Activated naive CD8-positive, alpha-beta T cell treated with anti-CD3 and anti-CD28 coated beads, Interleukin-2, amount 50 U/mL, for 24 hours (primary cell): ENCODE data around the gene CPEB1.

Experiments used
- ATAC-seq: fragments of 150-1000 bp; cut with Tn5 transposase; one replicate; pipeline ENCODE4 v1.10.0; 2021
- DNase-seq: peaks from one replicate; pipeline ENCODE4 v3.0.0; 2021
- H3K27ac Mint-ChIP-seq: one replicate; pipeline ENCODE4 v1.8.0; 2021; ENCODE audit warnings: mild to moderate bottlenecking, mixed read lengths
- H3K27me3 Mint-ChIP-seq: one replicate; pipeline ENCODE4 v1.8.0; 2021; ENCODE audit warnings: mixed read lengths
- H3K36me3 Mint-ChIP-seq: one replicate; pipeline ENCODE4 v1.8.0; 2021; ENCODE audit warnings: low read depth, mixed read lengths
- H3K4me1 Mint-ChIP-seq: one replicate; pipeline ENCODE4 v1.8.0; 2021; ENCODE audit warnings: mixed read lengths
- H3K4me3 Mint-ChIP-seq: one replicate; pipeline ENCODE4 v1.8.0; 2021; ENCODE audit warnings: mild to moderate bottlenecking, moderate library complexity, mixed read lengths
- H3K9me3 Mint-ChIP-seq: one replicate; pipeline ENCODE4 v1.8.0; 2021; ENCODE audit warnings: mixed read lengths

The CPEB1 gene

DNA sequence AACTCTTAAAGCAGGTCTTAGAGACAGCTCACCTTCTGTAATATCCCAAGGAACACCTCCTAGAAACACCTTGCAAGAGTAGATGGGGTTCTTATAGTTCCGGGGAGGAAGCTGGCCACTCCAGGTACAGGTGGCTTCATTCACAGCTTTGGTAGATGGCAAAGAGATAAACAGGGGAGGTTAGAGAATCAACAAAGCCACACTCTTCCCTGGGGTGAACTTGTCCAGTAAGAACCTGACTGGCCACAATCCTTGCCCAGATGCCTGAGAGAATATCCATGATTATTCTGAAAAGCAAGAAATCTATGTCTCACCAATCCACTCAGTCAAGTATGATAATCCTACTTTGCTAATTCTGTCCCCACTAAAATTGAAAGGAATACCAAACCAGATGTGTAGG is 93.3 kb downstream of the CPEB1 start:
- Mint-ChIP-seq H3K27me3 (no peaks in the 10 kb centered on the region), H3K4me1 (peaks cover 4% of the 10 kb centered on the region), H3K9me3 (no peaks in the 10 kb centered on the region), H3K36me3 (no peaks in the 10 kb centered on the region), H3K4me3 (no peak overlapping the region), H3K27ac (no peak overlapping the region)
- ATAC-seq (no peak), DNase-seq (no peak)

DNA sequence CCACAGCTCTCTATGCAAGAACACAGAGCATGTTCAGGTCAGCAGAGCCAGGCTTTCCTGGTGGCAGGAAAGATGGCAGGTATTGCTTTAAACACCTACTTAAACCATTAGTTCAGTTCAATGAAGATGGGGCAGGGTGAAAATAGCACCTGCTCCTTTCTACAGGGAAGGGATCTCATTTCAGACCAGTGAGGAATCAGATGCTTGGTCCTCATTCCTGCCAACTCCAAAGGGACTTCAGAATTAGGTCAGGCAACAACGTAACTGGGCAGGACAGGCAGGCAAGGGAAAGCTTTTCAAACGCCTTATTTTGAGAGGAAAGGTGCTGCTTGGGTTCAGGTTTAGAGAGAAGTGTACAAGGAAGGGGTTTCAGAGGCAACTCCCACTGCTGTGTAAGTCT is 94.3 kb downstream of the CPEB1 start:
- H3K4me1 Mint-ChIP-seq: peaks cover 10% of the 10 kb centered on the region
- ATAC-seq: no peak
- no peaks in the 10 kb centered on the region for H3K27me3 Mint-ChIP-seq
- DNase-seq: no peak
- no peaks in the 10 kb centered on the region for H3K36me3 Mint-ChIP-seq
- H3K9me3 Mint-ChIP-seq: no peaks in the 10 kb centered on the region
- no peak overlapping the region for H3K4me3 Mint-ChIP-seq
- no peak overlapping the region for H3K27ac Mint-ChIP-seq

DNA sequence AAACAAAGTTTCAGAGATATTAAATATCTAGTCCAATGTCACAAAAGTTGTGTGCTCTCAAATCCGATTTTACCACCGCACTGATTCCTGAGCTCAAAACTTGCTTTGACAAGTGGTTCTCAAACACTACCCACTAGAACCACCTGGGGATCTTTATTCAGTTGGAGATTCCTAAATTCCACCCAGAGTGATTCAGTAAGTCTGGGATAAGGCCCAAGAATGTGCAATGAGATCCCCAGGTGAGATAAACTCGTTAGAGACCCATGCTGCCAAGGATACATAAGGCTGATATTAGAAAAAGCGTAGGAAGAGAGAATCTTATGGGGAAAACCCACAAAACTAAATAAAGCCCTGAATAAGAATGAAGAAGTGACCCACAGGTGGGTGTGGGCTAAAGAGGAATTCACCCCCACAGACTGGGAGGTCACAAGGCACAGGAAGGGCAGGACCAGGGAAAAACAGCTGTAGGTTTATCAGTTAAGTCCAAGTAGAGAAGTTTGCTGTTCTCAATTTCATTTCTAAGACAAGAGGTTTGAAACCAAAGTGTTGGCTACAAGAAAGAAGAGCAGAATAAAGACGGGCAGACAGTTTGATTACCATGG is 95.4 kb downstream of the CPEB1 start:
- ATAC-seq (no peak), DNase-seq (no peak)
- H3K27ac Mint-ChIP-seq: no peak overlapping the region
- no peaks in the 10 kb centered on the region for H3K36me3 Mint-ChIP-seq
- no peak overlapping the region for H3K4me3 Mint-ChIP-seq
- H3K27me3 Mint-ChIP-seq: no peaks in the 10 kb centered on the region
- peaks cover 10% of the 10 kb centered on the region for H3K4me1 Mint-ChIP-seq
- H3K9me3 Mint-ChIP-seq: no peaks in the 10 kb centered on the region

DNA sequence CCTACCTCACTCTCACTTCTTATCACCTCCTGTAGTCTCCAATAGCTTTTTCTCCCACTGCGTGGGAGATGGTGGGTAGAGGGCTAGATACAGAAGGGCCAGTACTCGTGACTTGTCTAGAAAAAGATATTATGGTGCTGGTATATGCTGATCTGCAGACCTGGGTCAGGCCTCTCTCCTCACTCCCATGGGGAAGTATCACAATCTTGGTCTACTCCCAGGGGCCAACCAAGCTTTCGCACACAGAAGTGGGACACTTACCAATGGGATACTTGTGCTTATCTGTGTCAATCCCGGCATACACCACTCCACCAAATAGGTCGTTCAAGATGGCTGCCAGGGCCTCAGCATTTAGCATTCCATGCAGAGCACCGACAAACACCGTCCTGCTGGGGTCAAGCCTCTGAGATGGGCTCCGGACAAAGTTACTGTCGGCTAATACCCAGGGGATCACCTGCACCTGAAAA is 97.9 kb downstream of the CPEB1 start:
- Mint-ChIP-seq H3K27ac (no peak overlapping the region), H3K36me3 (no peaks in the 10 kb centered on the region), H3K9me3 (no peaks in the 10 kb centered on the region), H3K27me3 (peaks cover 3% of the 10 kb centered on the region), H3K4me1 (peaks cover 10% of the 10 kb centered on the region), H3K4me3 (no peak overlapping the region)
- DNase-seq (no peak), ATAC-seq (no peak)

DNA sequence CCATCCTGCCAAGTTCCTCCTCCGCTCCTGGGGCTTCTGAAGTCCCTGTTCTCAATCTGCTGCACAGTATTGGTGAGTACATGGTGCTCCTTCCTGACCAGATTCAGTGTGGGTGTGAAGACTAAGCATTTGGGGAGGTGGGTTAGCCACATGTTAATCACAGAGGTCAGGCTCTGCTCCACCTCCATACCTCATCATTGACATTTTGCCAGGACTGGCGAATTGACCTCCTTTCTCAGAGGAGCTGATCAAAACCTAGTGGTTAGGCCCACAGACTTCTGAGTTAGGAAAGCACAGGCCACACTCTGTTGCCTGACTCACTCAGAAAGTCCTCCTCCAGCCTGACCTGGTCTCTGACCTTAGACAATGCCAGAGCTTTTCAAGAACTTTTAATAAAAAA is 98.5 kb downstream of the CPEB1 start:
- Mint-ChIP-seq H3K27ac (peak overlapping the region; percentile 57), H3K4me3 (no peak overlapping the region), H3K27me3 (peaks cover 3% of the 10 kb centered on the region), H3K4me1 (peaks cover 10% of the 10 kb centered on the region), H3K9me3 (no peaks in the 10 kb centered on the region), H3K36me3 (no peaks in the 10 kb centered on the region)
- ATAC-seq (peak; percentile 93), DNase-seq (peak; percentile 39)

DNA sequence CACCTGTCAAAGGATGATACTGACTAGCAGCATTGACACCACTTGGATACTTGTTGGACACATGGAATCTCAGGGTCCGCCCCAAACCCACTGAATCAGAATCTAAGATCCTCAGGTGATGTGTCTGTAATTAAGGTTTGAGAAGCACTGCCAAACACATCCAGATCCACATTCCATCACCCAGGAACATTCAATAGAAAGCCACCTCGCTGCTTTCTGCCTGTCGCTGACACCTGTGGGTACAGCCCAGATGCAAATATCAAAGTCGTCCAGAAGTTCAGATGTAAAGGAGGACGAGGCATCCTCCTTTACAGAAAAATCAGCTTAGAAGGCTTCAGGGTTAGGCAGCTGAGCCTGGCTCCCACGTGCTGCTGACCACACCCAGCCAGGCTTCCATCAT is 101.7 kb downstream of the CPEB1 start:
- Mint-ChIP-seq H3K36me3 (peaks cover 8% of the 10 kb centered on the region), H3K9me3 (no peaks in the 10 kb centered on the region), H3K27me3 (peaks cover 3% of the 10 kb centered on the region), H3K27ac (no peak overlapping the region), H3K4me3 (no peak overlapping the region), H3K4me1 (peaks cover 19% of the 10 kb centered on the region)
- no peak for DNase-seq
- ATAC-seq: no peak

DNA sequence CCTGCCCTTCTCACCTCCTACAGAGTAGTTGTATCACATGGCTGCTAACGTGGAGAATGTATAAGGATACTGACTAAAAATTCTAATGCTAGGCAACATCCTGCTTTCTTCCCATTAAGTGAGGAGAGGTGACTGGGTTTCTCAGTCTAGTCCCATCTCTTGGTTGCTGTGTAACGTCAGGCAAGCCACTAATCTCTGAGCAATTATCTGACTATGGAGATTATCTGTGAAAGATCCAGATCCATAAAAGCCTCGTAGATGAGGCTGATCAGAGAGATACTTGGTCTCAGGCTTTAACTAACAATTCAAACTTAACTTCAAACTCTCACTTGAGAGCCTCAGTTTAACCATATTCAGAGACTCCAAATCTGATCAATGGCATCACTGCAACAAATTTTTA is 102.2 kb downstream of the CPEB1 start:
- no peak for DNase-seq
- Mint-ChIP-seq H3K27me3 (peaks cover 3% of the 10 kb centered on the region), H3K27ac (no peak overlapping the region), H3K9me3 (no peaks in the 10 kb centered on the region), H3K36me3 (peaks cover 11% of the 10 kb centered on the region), H3K4me1 (peaks cover 19% of the 10 kb centered on the region), H3K4me3 (no peak overlapping the region)
- ATAC-seq: no peak

DNA sequence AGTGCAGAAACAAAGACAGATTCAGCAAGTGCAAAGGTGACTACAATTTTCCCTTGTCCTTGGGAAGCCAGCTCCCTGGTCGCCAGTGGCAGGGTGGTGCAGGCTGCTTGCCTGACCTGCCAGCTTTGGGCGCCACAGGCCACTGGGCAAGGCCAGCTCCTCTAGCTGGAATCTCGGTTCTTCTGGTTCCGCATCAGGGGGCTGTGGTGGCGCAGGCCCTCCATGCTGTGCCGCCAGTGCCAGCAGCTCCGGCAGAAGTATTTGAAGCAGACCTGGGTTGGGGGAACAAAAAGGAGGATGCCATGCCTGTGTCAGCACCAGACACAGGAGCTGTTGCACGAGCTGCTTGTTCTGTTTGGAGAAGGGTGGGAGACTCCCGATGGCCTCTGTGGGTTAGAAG is 102.7 kb downstream of the CPEB1 start:
- Mint-ChIP-seq H3K4me1 (peaks cover 19% of the 10 kb centered on the region), H3K4me3 (no peak overlapping the region), H3K9me3 (no peaks in the 10 kb centered on the region), H3K36me3 (peaks cover 17% of the 10 kb centered on the region), H3K27ac (no peak overlapping the region), H3K27me3 (peaks cover 3% of the 10 kb centered on the region)
- ATAC-seq: no peak
- DNase-seq: no peak

DNA sequence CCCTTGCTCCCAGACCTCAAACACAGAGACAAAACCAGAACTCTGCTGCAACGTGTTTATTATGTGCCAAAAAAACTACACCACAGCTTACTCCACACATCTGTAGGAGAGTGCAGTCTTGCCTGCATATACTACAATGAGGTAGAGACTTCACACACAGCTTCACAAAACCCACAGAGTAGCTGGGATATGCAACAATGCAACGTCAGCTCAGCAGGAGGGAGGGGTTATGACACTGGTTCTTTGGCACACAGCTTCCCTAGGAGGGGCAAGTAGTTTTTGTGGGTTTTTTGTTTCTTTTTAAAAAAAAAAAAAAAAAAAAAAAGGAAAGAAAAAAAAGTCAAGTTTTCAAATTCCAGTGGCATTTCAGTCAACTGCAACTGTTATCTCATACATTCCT is 104.0 kb downstream of the CPEB1 start:
- peaks cover 20% of the 10 kb centered on the region for H3K4me1 Mint-ChIP-seq
- H3K27ac Mint-ChIP-seq: no peak overlapping the region
- DNase-seq (no peak), ATAC-seq (no peak)
- no peak overlapping the region for H3K4me3 Mint-ChIP-seq
- no peaks in the 10 kb centered on the region for H3K9me3 Mint-ChIP-seq
- peaks cover 3% of the 10 kb centered on the region for H3K27me3 Mint-ChIP-seq
- H3K36me3 Mint-ChIP-seq: peaks cover 29% of the 10 kb centered on the region

DNA sequence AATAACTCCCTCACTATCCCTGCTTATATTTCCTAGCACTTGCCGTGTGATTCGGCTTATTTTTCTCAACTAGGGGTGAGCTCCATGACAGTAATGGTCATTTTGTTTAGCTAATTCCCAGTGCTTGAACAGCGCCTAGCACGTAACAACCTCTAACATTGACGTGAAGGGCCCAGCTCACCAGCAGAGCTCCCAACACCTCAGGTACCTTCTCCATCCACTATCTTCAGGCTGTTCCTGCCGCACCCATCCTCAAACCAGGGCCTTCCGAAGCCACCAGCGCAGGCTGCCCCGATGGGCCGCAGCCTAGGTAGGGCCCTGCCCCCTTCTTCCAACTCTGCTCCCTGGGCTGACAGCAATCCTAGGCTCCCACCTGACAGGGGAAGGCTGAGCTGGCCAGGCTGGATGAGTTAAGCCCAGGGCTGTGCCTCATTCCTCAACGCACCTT is 106.2 kb downstream of the CPEB1 start:
- peaks cover 39% of the 10 kb centered on the region for H3K4me1 Mint-ChIP-seq
- peak overlapping the region; percentile 98 for H3K4me3 Mint-ChIP-seq
- no peak for DNase-seq
- H3K27ac Mint-ChIP-seq: peak overlapping the region; percentile 96
- H3K36me3 Mint-ChIP-seq: peaks cover 51% of the 10 kb centered on the region
- H3K27me3 Mint-ChIP-seq: no peaks in the 10 kb centered on the region
- no peaks in the 10 kb centered on the region for H3K9me3 Mint-ChIP-seq
- ATAC-seq: no peak

DNA sequence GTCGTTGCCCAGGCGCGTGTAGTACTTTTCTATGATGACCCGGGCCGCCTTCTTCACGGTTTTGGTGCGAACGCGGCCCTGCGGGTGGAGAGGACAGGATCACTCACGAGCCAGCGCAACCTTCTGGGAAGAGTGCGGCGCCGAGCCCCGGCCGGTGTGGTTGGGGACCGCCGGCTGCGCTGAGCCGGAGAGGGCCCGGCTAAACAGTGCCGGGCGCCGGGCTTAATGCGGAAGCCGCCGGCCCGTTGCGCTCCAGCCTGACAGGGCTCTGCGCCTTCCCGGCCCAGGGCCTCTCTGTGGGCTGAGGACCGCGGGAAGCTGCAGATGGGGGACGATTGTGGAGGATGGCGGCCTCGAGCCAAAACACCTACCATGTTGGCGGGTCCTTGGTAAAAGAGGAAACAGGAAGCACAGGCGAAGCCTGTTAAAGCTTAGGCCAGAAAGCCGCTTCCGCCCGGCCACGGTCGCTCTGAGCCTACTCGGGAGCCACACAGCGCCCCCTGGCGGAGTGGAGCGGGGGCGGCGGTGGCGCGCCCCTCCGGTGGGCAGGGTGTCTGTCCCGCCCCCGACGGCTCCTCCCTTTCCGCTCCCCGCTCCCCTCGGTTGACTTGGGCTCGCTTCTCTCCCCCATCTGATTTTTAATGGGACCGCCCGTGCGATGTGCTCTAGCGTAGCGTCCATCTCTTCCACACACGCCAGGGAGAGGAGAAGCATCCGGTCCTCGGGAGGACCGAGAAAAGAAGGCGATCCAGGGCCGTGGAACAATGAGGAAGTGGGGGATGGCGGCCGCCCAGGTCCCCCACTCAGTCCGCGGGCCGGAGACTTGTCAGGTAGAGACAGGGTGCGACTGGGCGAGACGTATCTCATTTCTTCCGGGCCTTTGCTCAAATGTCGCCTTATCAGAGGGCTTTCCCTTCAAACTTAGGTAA is 106.8 kb downstream of the CPEB1 start, which contains the start of gene RPS17:
TSS of gene RPS17 (minus strand) at position 403 of the 929 bp plus-strand sequence. CDS start at position 374, 29 bp downstream.
- Mint-ChIP-seq H3K36me3 (peaks cover 57% of the 10 kb centered on the region), H3K27me3 (no peaks in the 10 kb centered on the region), H3K4me1 (peaks cover 39% of the 10 kb centered on the region), H3K9me3 (no peaks in the 10 kb centered on the region), H3K4me3 (peak within 1 kb of the TSS; percentile 98), H3K27ac (peak within 1 kb of the TSS; percentile 96)
- DNase-seq: peak; percentile 99
- peak; percentile 96 for ATAC-seq

DNA sequence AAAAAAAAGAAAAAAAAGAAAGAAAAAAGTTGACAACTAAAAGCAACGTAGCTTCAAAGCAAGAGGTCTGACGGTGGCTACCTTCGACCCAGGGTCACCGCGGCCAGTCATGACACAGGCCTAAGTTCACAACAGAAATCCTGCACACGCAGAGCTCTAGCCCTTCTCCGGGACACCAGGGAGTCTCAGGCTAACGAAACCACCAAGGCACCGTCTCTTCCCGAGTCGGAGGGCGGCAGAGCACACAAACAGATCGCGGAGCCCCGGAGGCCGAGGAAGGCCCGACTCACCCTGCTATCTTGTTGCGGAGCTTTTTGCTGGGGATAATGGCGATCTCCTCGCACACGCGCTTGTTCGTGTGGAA is 107.5 kb downstream of the CPEB1 start:
- Mint-ChIP-seq H3K36me3 (peaks cover 62% of the 10 kb centered on the region), H3K9me3 (no peaks in the 10 kb centered on the region), H3K4me3 (peak overlapping the region; percentile 98), H3K27ac (peak overlapping the region; percentile 96), H3K27me3 (no peaks in the 10 kb centered on the region), H3K4me1 (peaks cover 39% of the 10 kb centered on the region)
- DNase-seq (no peak), ATAC-seq (no peak)

DNA sequence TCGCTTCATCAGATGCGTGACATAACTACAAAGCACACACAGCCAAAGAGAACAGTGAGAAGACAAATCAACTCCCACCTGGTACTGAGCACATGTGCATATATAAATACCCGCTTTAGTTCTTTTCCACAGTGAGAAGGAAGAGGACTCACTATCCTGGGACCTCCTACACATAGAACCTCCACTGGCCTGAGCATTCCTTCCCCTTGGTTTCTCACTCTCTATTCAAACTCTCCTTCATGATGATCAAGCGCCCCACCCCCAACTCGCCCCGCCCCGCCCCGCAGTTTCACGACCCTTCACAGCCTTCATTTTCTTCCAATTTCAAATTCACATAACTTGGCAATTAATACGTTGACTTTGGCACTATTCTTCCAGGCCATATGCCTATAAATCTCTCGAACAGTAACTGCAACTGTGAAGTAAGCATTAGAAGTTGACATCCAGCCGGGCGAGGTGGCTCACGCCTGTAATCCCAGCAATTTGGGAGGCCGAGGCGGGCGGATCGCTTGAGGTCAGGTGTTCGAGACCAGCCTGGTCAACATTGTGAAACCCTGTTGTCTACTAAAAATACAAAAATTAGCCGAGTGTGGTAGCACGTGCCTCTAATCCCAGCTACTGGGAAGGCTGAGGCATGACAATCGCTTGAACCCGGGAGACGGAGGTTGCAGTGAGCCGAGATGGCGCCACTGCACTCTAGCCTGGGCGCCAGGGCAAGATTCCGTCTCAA is 108.0 kb downstream of the CPEB1 start:
- H3K9me3 Mint-ChIP-seq: no peaks in the 10 kb centered on the region
- peak overlapping the region; percentile 96 for H3K27ac Mint-ChIP-seq
- DNase-seq: no peak
- H3K27me3 Mint-ChIP-seq: no peaks in the 10 kb centered on the region
- peaks cover 43% of the 10 kb centered on the region for H3K4me1 Mint-ChIP-seq
- H3K4me3 Mint-ChIP-seq: peak overlapping the region; percentile 98
- no peak for ATAC-seq
- H3K36me3 Mint-ChIP-seq: peaks cover 67% of the 10 kb centered on the region

DNA sequence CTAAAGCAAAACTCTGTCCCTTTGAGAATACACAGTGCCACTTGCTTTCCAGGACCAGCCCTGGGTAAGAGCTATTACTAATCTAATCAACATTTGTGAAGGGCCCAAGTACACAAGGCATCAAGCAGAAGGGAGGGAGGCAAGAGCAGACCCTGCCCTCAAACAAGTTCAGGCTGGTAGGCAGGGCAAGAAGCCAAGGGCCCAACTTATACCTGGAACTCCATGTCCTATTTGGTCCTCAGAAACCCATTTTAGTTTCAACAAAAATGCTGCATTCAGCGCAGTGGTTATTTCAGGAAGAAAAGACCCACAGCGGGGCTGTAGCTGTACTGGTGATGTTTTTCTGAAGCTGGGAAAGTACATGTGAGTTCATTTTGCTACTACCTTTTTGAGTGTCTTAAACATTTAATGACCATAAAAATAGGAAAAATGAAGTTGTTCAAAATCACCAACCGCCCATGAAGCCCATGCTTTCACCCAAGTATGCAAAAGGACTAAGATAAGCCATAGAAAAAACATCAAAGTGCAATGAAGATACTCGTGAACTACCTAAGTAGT is 109.7 kb downstream of the CPEB1 start:
- H3K4me3 Mint-ChIP-seq: peak overlapping the region; percentile 98
- H3K9me3 Mint-ChIP-seq: no peaks in the 10 kb centered on the region
- peaks cover 39% of the 10 kb centered on the region for H3K4me1 Mint-ChIP-seq
- DNase-seq (no peak), ATAC-seq (no peak)
- no peaks in the 10 kb centered on the region for H3K27me3 Mint-ChIP-seq
- H3K36me3 Mint-ChIP-seq: peaks cover 72% of the 10 kb centered on the region
- peak overlapping the region; percentile 96 for H3K27ac Mint-ChIP-seq
